Gastrocnemius medialis (tissue), 4 donors: Measurements from ENCODE around the gene MTMR11.
"Not testable (repeated sequence)": the region's sequence is repeated elsewhere in the genome, so short reads cannot be mapped to it uniquely, and the experiment has no call there.

Experiments
- CTCF ChIP-seq, 5 experiments: fragments of 450-650 bp in 3 of 5; fragments of 200-600 bp in 2 of 5; sonication (generic) in 2 of 5; IDR thresholded peaks in 4 of 5; conservative IDR thresholded peaks in 1 of 5; 1 replicate in 4 of 5; 2 replicates in 1 of 5; pipeline ENCODE4 v1.5.1; 2016 to 2019; ENCODE audit warnings: antibody characterized with exemption in 5 of 5, mild to moderate bottlenecking in 3 of 5, moderate library complexity in 3 of 5
- POLR2A ChIP-seq, 2 donors: fragments of 450-650 bp; IDR thresholded peaks; one replicate each; pipeline ENCODE4 v1.6.1; 2017; ENCODE audit warnings: antibody characterized with exemption in 2 of 2, mild to moderate bottlenecking in 2 of 2, moderate library complexity in 2 of 2

- TF ChIP-seq CTCF (IDR thresholded peaks at IDR 0.05 in 4 of 5, conservative IDR thresholded peaks at IDR 0.05 in 1 of 5); POLR2A (IDR thresholded peaks at IDR 0.05): not testable (repeated sequence)
Measured at GRCh38 chr1:149938668-149939003, 2.0 kb upstream of the MTMR11 start.
